Lung (tissue), 12 donors: ENCODE results near the gene LRP5. TPM values are rescaled to one million over a fixed set of nuclear protein-coding genes. Genes with fewer than 3 reads are reported as not detected.

Source experiments
- ATAC-seq: fragments of 200-7000 bp; cut with Tn5 transposase; one replicate; pipeline ENCODE4 v1.9.1; 2020; ENCODE audit warnings: moderate number of reproducible peaks; ENCODE audit not compliant: insufficient read depth, low FRiP score
- DNase-seq, 3 donors: peaks; one replicate each; pipeline ENCODE4 v3.0.0-alpha.2; 2013 to 2017
- H3K27ac ChIP-seq, 2 donors: one replicate each; pipeline ENCODE4 v1.5.1; 2013; ENCODE audit warnings: mild to moderate bottlenecking in 2 of 2, moderate library complexity in 2 of 2, control low read depth in 1 of 2, inconsistent platforms in 1 of 2, low read depth in 1 of 2, low read length in 1 of 2
- H3K27me3 ChIP-seq, 3 donors: one replicate each; pipeline ENCODE4 v1.5.1; 2013; ENCODE audit warnings: low read length in 2 of 3; ENCODE audit not compliant: control insufficient read depth in 3 of 3, insufficient read depth in 3 of 3
- H3K36me3 ChIP-seq, 4 donors: one replicate each; pipeline ENCODE4 v1.5.1; 2013; ENCODE audit warnings: low read length in 4 of 4, mild to moderate bottlenecking in 1 of 4, moderate library complexity in 1 of 4; ENCODE audit not compliant: control insufficient read depth in 4 of 4, insufficient read depth in 4 of 4
- H3K4me1 ChIP-seq, 5 donors: one replicate each; pipeline ENCODE4 v1.5.1; 2013; ENCODE audit warnings: low read length in 5 of 5, mild to moderate bottlenecking in 2 of 5, moderate library complexity in 1 of 5; ENCODE audit not compliant: control insufficient read depth in 5 of 5, insufficient read depth in 5 of 5
- H3K4me3 ChIP-seq: one replicate; pipeline ENCODE4 v1.5.1; 2013; ENCODE audit warnings: mild to moderate bottlenecking, control low read depth, moderate library complexity
- H3K9ac ChIP-seq, 2 donors: one replicate each; pipeline ENCODE4 v1.5.1; 2013; ENCODE audit warnings: low read length in 2 of 2, control low read depth in 1 of 2; ENCODE audit not compliant: insufficient read depth in 1 of 2
- H3K9me3 ChIP-seq, 4 donors: one replicate each; pipeline ENCODE4 v1.5.1; 2013; ENCODE audit warnings: low read length in 3 of 4, mild to moderate bottlenecking in 1 of 4, moderate library complexity in 1 of 4; ENCODE audit not compliant: control insufficient read depth in 4 of 4, insufficient read depth in 3 of 4
- CTCF ChIP-seq: IDR thresholded peaks from 2 replicates; pipeline ENCODE4 v1.5.1; 2012; ENCODE audit warnings: mild to moderate bottlenecking; ENCODE audit errors: control extremely low read depth, extremely low read depth
- WGBS, 2 donors: extraction: QIAGEN DNeasy Blood & Tissue Kit; methylation state at CpG; one replicate each; pipeline ENCODE4 v1.1.7; 2013; 5-methylcytosine and 5-hydroxymethylcytosine counted together
- polyA plus RNA-seq, 2 donors: library from polyadenylated mRNA; stranded (reverse); fragments of 200-250 nt; gene quantifications; one replicate each; pipeline ENCODE4 v1.2.1, GENCODE V29; 2013
- total RNA-seq, 2 donors: library from RNA; depleted of rRNA in 1 of 2; stranded (reverse); fragments of >200 nt in 1 of 2; gene quantifications; one replicate each; pipeline ENCODE4 v1.2.1, GENCODE V29; 2014 to 2021
- donor health status: control.
- donor health status: control.
- donor health status: Bipolar disorder and iron deficiency.
- donor health status: healthy.
- donor health status: DM: yes; HTN: yes; CAD: no.

Gene LRP5
- total and polyA plus RNA-seq, 4 donors: 33.7 to 76.4 (median 63.2) TPM

GRCh38 chr11:68347841-68348240, 35.5 kb downstream of the LRP5 start:
- TF ChIP-seq CTCF: no peak
- DNase-seq (no peak), ATAC-seq (no peak)
- Histone ChIP-seq H3K4me1 (peaks cover 0 to 28% (median 14%) of the 10 kb centered on the region in 5 donors), H3K9ac (no peak overlapping the region), H3K4me3 (no peak overlapping the region), H3K9me3 (no peaks in the 10 kb centered on the region), H3K27ac (no peak overlapping the region), H3K36me3 (peaks cover 0 to 4% (median 1%) of the 10 kb centered on the region in 4 donors), H3K27me3 (no peaks in the 10 kb centered on the region)
- WGBS, 2 donors: 96 to 97% methylated on average over 32 of the region's 32 CpGs

GRCh38 chr11:68349461-68350249, 37.3 kb downstream of the LRP5 start:
- WGBS, 2 donors: 74 to 79% methylated on average over 15 of the region's 15 CpGs
- Histone ChIP-seq H3K27ac (peak overlapping the region in 1 of 2 donors; percentile 14), H3K4me3 (no peak overlapping the region), H3K9me3 (no peaks in the 10 kb centered on the region), H3K27me3 (no peaks in the 10 kb centered on the region), H3K4me1 (peaks cover 0 to 30% (median 9%) of the 10 kb centered on the region in 5 donors), H3K36me3 (peaks cover 0 to 4% (median 1%) of the 10 kb centered on the region in 4 donors), H3K9ac (no peak overlapping the region)
- ATAC-seq (peak; percentile 49), DNase-seq (no peak)
- no peak for TF ChIP-seq CTCF

- Histone ChIP-seq H3K9ac (no peak overlapping the region), H3K27ac (peak overlapping the region in 1 of 2 donors; percentile 14), H3K27me3 (no peaks in the 10 kb centered on the region), H3K4me1 (peaks cover 0 to 41% (median 9%) of the 10 kb centered on the region in 5 donors), H3K4me3 (no peak overlapping the region), H3K9me3 (no peaks in the 10 kb centered on the region), H3K36me3 (peaks cover 0 to 4% (median 2%) of the 10 kb centered on the region in 4 donors)
- no peak for ATAC-seq
- TF ChIP-seq CTCF: no peak
- no peak for DNase-seq
- WGBS, 2 donors: 92 to 94% methylated on average over 28 of the region's 28 CpGs
Measured at GRCh38 chr11:68350759-68351449, 38.5 kb downstream of the LRP5 start.
